Activated CD4-positive, alpha-beta T cell treated with anti-CD3 and anti-CD28 coated beads, Interleukin-2, amount 10 ng/mL, durations not matched to agents 24 days and 14 days (primary cell): ENCODE results near the gene RGS19. TPM values are rescaled to one million over a fixed set of nuclear protein-coding genes. Genes with fewer than 3 reads are reported as not detected.
A peak's percentile ranks its signal among the peaks of the same experiment; 100 is the strongest.

Experiments used
- DNase-seq: peaks from one replicate; pipeline ENCODE4 v3.0.0; 2022
- H3K27ac Mint-ChIP-seq: one replicate; pipeline ENCODE4 v1.8.0; 2022; ENCODE audit warnings: mild to moderate bottlenecking, mixed read lengths
- H3K27me3 Mint-ChIP-seq: one replicate; pipeline ENCODE4 v1.8.0; 2022; ENCODE audit warnings: mixed read lengths
- H3K36me3 Mint-ChIP-seq: one replicate; pipeline ENCODE4 v1.8.0; 2022; ENCODE audit warnings: low read depth, mild to moderate bottlenecking, mixed read lengths
- H3K4me1 Mint-ChIP-seq: one replicate; pipeline ENCODE4 v1.8.0; 2021; ENCODE audit warnings: mixed read lengths
- H3K4me3 Mint-ChIP-seq: one replicate; pipeline ENCODE4 v1.8.0; 2022; ENCODE audit warnings: mild to moderate bottlenecking, moderate library complexity, mixed read lengths
- H3K9me3 Mint-ChIP-seq: one replicate; pipeline ENCODE4 v1.8.0; 2021; ENCODE audit warnings: mixed read lengths
- intact Hi-C: fragments of 100-400 bp; cut with micrococcal nuclease; formaldehyde crosslinking; loops from one replicate; pipeline ENCODE4 v1.15.1; 2023
- total RNA-seq: library from RNA; stranded (reverse); gene quantifications from 2 replicates; pipeline ENCODE4 v1.2.3, GENCODE V29; 2022

The RGS19 gene
- total RNA-seq, 1 donor from 2014 or later, result 50.0 TPM

- DNase-seq, result peak; percentile 52
Observed at GRCh38 chr20:64103871-64104666, 24.8 kb upstream of the RGS19 start.

GRCh38 chr20:64102647-64103354 lies 23.5 kb upstream of the RGS19 start:
- Mint-ChIP-seq H3K9me3 (no peaks in the 10 kb centered on the region), H3K4me3 (peak overlapping the region; percentile 69), H3K4me1 (no peaks in the 10 kb centered on the region), H3K27ac (no peak overlapping the region), H3K27me3 (peaks cover 24% of the 10 kb centered on the region), H3K36me3 (no peaks in the 10 kb centered on the region)
- intact Hi-C loops, result no loop called here
- peak; percentile 60 for DNase-seq

More at GRCh38 chr20:64103871-64104666, 24.8 kb upstream of the RGS19 start:
- peak overlapping the region; percentile 25 for H3K27ac Mint-ChIP-seq
- intact Hi-C loops, result no loop called here
- H3K36me3 Mint-ChIP-seq, result no peaks in the 10 kb centered on the region
- H3K27me3 Mint-ChIP-seq, result peaks cover 25% of the 10 kb centered on the region
- H3K9me3 Mint-ChIP-seq, result no peaks in the 10 kb centered on the region
- no peak overlapping the region for H3K4me3 Mint-ChIP-seq
- no peaks in the 10 kb centered on the region for H3K4me1 Mint-ChIP-seq

- H3K27ac Mint-ChIP-seq, result no peak overlapping the region
- H3K27me3 Mint-ChIP-seq, result peaks cover 24% of the 10 kb centered on the region
- peaks cover under 1% of the 10 kb centered on the region for H3K9me3 Mint-ChIP-seq
- intact Hi-C loops, result no loop called here
- peak overlapping the region; percentile 34 for H3K4me3 Mint-ChIP-seq
- DNase-seq, result peak; percentile 92
- H3K36me3 Mint-ChIP-seq, result no peaks in the 10 kb centered on the region
- no peaks in the 10 kb centered on the region for H3K4me1 Mint-ChIP-seq
Observed at GRCh38 chr20:64101731-64102621, 22.7 kb upstream of the RGS19 start.

- Mint-ChIP-seq H3K4me3 (peak overlapping the region; percentile 34), H3K27ac (no peak overlapping the region), H3K27me3 (peaks cover 20% of the 10 kb centered on the region), H3K4me1 (no peaks in the 10 kb centered on the region), H3K36me3 (peaks cover 2% of the 10 kb centered on the region), H3K9me3 (peaks cover 7% of the 10 kb centered on the region)
- DNase-seq, result no peak
- intact Hi-C loops, result no loop called here
Observed at GRCh38 chr20:64100946-64101688, 21.8 kb upstream of the RGS19 start.

- intact Hi-C loops, result no loop called here
- no peak overlapping the region for H3K27ac Mint-ChIP-seq
- H3K36me3 Mint-ChIP-seq, result peaks cover 2% of the 10 kb centered on the region
- no peak for DNase-seq
- H3K4me3 Mint-ChIP-seq, result no peak overlapping the region
- peaks cover 7% of the 10 kb centered on the region for H3K9me3 Mint-ChIP-seq
- H3K4me1 Mint-ChIP-seq, result no peaks in the 10 kb centered on the region
- H3K27me3 Mint-ChIP-seq, result peaks cover 20% of the 10 kb centered on the region
Observed at GRCh38 chr20:64100566-64100888, 21.2 kb upstream of the RGS19 start.

- no peak for DNase-seq
- intact Hi-C loops, result no loop called here
Observed at GRCh38 chr20:64099880-64100565, 20.7 kb upstream of the RGS19 start.

GRCh38 chr20:64099086-64099786 lies 19.9 kb upstream of the RGS19 start:
- Mint-ChIP-seq H3K4me3 (no peak overlapping the region), H3K9me3 (peaks cover 7% of the 10 kb centered on the region), H3K4me1 (no peaks in the 10 kb centered on the region), H3K27ac (no peak overlapping the region), H3K27me3 (peaks cover 20% of the 10 kb centered on the region), H3K36me3 (peaks cover 2% of the 10 kb centered on the region)
- intact Hi-C loops, result no loop called here
- no peak for DNase-seq

More at GRCh38 chr20:64099880-64100565, 20.7 kb upstream of the RGS19 start:
- H3K4me1 Mint-ChIP-seq, result no peaks in the 10 kb centered on the region
- peaks cover 20% of the 10 kb centered on the region for H3K27me3 Mint-ChIP-seq
- peaks cover 7% of the 10 kb centered on the region for H3K9me3 Mint-ChIP-seq
- no peak overlapping the region for H3K4me3 Mint-ChIP-seq
- peaks cover 2% of the 10 kb centered on the region for H3K36me3 Mint-ChIP-seq
- no peak overlapping the region for H3K27ac Mint-ChIP-seq

GRCh38 chr20:64098471-64099013 lies 19.2 kb upstream of the RGS19 start:
- DNase-seq, result no peak
- peaks cover 2% of the 10 kb centered on the region for H3K36me3 Mint-ChIP-seq
- no peak overlapping the region for H3K27ac Mint-ChIP-seq
- intact Hi-C loops, result no loop called here
- no peaks in the 10 kb centered on the region for H3K4me1 Mint-ChIP-seq
- H3K9me3 Mint-ChIP-seq, result peaks cover 7% of the 10 kb centered on the region
- peaks cover 17% of the 10 kb centered on the region for H3K27me3 Mint-ChIP-seq
- H3K4me3 Mint-ChIP-seq, result no peak overlapping the region

GRCh38 chr20:64096535-64096934 lies 17.2 kb upstream of the RGS19 start:
- Mint-ChIP-seq H3K9me3 (peaks cover 7% of the 10 kb centered on the region), H3K27ac (no peak overlapping the region), H3K4me3 (no peak overlapping the region), H3K36me3 (peaks cover 2% of the 10 kb centered on the region), H3K27me3 (peaks cover 8% of the 10 kb centered on the region), H3K4me1 (no peaks in the 10 kb centered on the region)
- DNase-seq, result no peak
- intact Hi-C loops, result no loop called here

- peaks cover 2% of the 10 kb centered on the region for H3K27me3 Mint-ChIP-seq
- H3K36me3 Mint-ChIP-seq, result peaks cover 2% of the 10 kb centered on the region
- H3K9me3 Mint-ChIP-seq, result peaks cover 7% of the 10 kb centered on the region
- no peak overlapping the region for H3K4me3 Mint-ChIP-seq
- intact Hi-C loops, result no loop called here
- DNase-seq, result no peak
- H3K4me1 Mint-ChIP-seq, result no peaks in the 10 kb centered on the region
- no peak overlapping the region for H3K27ac Mint-ChIP-seq
Observed at GRCh38 chr20:64095927-64096326, 16.6 kb upstream of the RGS19 start.

- DNase-seq, result no peak
- Mint-ChIP-seq H3K27me3 (no peaks in the 10 kb centered on the region), H3K9me3 (peaks cover 7% of the 10 kb centered on the region), H3K4me3 (no peak overlapping the region), H3K36me3 (peaks cover 2% of the 10 kb centered on the region), H3K27ac (no peak overlapping the region), H3K4me1 (no peaks in the 10 kb centered on the region)
- intact Hi-C loops, result no loop called here
Observed at GRCh38 chr20:64095455-64095854, 16.1 kb upstream of the RGS19 start.

- Mint-ChIP-seq H3K9me3 (peaks cover 7% of the 10 kb centered on the region), H3K4me3 (no peak overlapping the region), H3K27ac (no peak overlapping the region), H3K36me3 (peaks cover 2% of the 10 kb centered on the region), H3K27me3 (peaks cover 3% of the 10 kb centered on the region), H3K4me1 (no peaks in the 10 kb centered on the region)
- intact Hi-C loops, result no loop called here
- no peak for DNase-seq
Observed at GRCh38 chr20:64093013-64093503, 13.7 kb upstream of the RGS19 start.
